ENCODE results near the gene TSPAN19. TPM values are rescaled to one million over a fixed set of nuclear protein-coding genes. Genes with fewer than 3 reads are reported as not detected.

The TSPAN19 gene
- total RNA-seq (2014; rRNA removed) = not detected in 2 replicates
- percentile 21 among the genes with signal in this experiment for Bru-seq, nascent RNA
- percentile 10 among the genes with signal in this experiment for BruChase-seq, experiment 1, labeled RNA remaining after a 6-hour chase
- percentile 22 among the genes with signal in this experiment for BruChase-seq, experiment 2, labeled RNA remaining after a 2-hour chase
- long read RNA-seq, partial matches to known transcripts = 0 of 1 reads
- long read RNA-seq, other reads (novel, unspliced or antisense) = 0 of 1 reads

DNA sequence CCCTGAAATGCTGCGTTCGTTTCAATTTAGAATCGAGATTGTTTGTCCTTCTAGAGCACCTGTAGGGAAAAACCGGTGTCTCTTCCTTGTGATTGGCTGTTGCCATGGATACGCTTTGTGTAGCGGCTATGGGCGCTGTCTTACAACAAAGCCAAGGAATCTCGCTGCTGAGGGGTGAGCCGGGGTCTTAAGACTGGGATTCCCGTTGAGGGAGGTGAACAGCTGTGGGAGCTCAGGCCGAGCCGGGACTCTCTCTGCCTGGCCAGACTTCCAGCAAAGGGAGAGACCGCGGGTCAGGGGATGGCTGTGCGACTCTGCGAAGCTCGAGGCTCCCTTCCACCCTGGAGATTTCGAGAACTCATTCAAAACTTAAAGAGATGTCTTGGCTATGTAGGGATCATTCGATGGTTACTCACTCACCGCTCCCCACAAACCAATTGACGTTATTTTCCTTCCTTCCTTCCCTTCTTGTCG, at the start of gene TSPAN19, which contains the start of gene LRRIQ1:
Gene TSPAN19, minus strand, starts transcription at position 44 of the 474 bp plus-strand sequence. CDS start 6,331 bp downstream, outside the sequence.
Gene LRRIQ1, plus strand, starts transcription at position 118 of the 474 bp plus-strand sequence. CDS start 1,826 bp downstream, outside the sequence.
- POLR2A ChIA-PET (ENCODE audit: unreplicated experiment) = no interaction called here
- peak; percentile 94 for ATAC-seq
- no TSS peak for BruUV-seq (replicated peaks)

DNA sequence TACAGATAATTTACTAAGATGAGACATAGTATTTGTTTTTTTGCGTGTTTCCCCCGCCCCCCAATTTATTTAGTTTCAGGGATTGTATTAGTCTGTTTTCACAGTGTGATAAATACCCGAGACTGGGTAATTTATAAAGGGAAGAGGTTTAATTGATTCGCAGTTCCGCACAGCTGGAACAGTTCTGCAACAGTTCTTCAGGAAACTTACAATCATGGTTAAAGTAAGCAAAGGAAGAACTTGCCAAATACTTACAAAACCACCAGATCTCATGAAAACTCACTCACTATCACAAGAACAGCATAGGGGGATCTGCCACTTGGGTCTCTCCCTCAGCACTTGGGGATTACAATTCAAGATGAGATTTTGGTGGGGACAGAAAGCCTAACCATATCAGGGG, 49.0 kb upstream of the TSPAN19 start:
- ChIA-PET CTCF (no interaction called here), POLR2A (ENCODE audit: unreplicated experiment) (no interaction called here)
- H3K4me1 ChIP-seq (ENCODE audit: insufficient read depth, low read length) = no peaks in the 10 kb centered on the region
- H3K9me2 ChIP-seq (replicated peaks; ENCODE audit: low read length) = no peaks in the 10 kb centered on the region
- TF ChIP-seq EZH2phosphoT487 (IDR thresholded peaks at IDR 0.05; ENCODE audit: borderline replicate concordance, low read length) = no peak
- TF ChIP-seq, protein P1, sequence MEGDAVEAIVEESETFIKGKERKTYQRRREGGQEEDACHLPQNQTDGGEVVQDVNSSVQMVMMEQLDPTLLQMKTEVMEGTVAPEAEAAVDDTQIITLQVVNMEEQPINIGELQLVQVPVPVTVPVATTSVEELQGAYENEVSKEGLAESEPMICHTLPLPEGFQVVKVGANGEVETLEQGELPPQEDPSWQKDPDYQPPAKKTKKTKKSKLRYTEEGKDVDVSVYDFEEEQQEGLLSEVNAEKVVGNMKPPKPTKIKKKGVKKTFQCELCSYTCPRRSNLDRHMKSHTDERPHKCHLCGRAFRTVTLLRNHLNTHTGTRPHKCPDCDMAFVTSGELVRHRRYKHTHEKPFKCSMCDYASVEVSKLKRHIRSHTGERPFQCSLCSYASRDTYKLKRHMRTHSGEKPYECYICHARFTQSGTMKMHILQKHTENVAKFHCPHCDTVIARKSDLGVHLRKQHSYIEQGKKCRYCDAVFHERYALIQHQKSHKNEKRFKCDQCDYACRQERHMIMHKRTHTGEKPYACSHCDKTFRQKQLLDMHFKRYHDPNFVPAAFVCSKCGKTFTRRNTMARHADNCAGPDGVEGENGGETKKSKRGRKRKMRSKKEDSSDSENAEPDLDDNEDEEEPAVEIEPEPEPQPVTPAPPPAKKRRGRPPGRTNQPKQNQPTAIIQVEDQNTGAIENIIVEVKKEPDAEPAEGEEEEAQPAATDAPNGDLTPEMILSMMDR (conservative IDR thresholded peaks at IDR 0.05; ENCODE audit: low read depth, low read length) = no peak
- no peak for TF ChIP-seq EZH2 (IDR thresholded peaks at IDR 0.05; ENCODE audit: low read length, unreplicated experiment)
- no peaks in the 10 kb centered on the region for H3F3A ChIP-seq (ENCODE audit: low read length, unreplicated experiment)
- intact Hi-C loops (cut with micrococcal nuclease) = no loop called here
- no peaks in the 10 kb centered on the region for H3K79me2 ChIP-seq (ENCODE audit: low read length)
- no peak overlapping the region for H2AFZ ChIP-seq (ENCODE audit: low read length)
- no peak overlapping the region for H3K27ac ChIP-seq (ENCODE audit: low read length)
- DNase-seq = no peak
- no peak for ATAC-seq
- no peak overlapping the region for H3K4me2 ChIP-seq (ENCODE audit: low read length)
- H3K27me3 ChIP-seq (ENCODE audit: low read length) = no peaks in the 10 kb centered on the region
- no peak overlapping the region for H3K4me3 ChIP-seq (ENCODE audit: low read length)
- no TSS peak for BruUV-seq (replicated peaks)
- no peaks in the 10 kb centered on the region for H3K9me3 ChIP-seq (ENCODE audit: low read length)
- no peaks in the 10 kb centered on the region for H4K20me1 ChIP-seq (ENCODE audit: low read length)
- no peaks in the 10 kb centered on the region for H3K36me3 ChIP-seq (ENCODE audit: low read depth, low read length)
- no peak overlapping the region for H3K9ac ChIP-seq (ENCODE audit: low read length)

More for the DNA sequence above, at the start of gene TSPAN19, which contains the start of gene LRRIQ1:
- Histone ChIP-seq H3K9ac (ENCODE audit: low read length) (peak within 1 kb of the TSS; percentile 48), H2AFZ (ENCODE audit: low read length) (peak within 1 kb of the TSS; percentile 100), H3K27me3 (ENCODE audit: low read length) (no peaks in the 10 kb centered on the region; the same call in 1 of the 2 replicates), H3K4me3 (ENCODE audit: low read length) (peak within 1 kb of the TSS; percentile 93), H3K36me3 (ENCODE audit: low read depth, low read length) (no peaks in the 10 kb centered on the region), H3K9me3 (ENCODE audit: low read length) (no peaks in the 10 kb centered on the region), H3F3A (ENCODE audit: low read length, unreplicated experiment) (no peaks in the 10 kb centered on the region), H3K4me2 (ENCODE audit: low read length) (peak within 1 kb of the TSS; percentile 95), H3K79me2 (ENCODE audit: low read length) (no peaks in the 10 kb centered on the region), H3K27ac (ENCODE audit: low read length) (no peak within 1 kb of the TSS), H4K20me1 (ENCODE audit: low read length) (no peaks in the 10 kb centered on the region), H3K9me2 (replicated peaks; ENCODE audit: low read length) (no peaks in the 10 kb centered on the region), H3K4me1 (ENCODE audit: insufficient read depth, low read length) (peaks cover 4% of the 10 kb centered on the region)
- no peak for TF ChIP-seq EZH2 (IDR thresholded peaks at IDR 0.05; ENCODE audit: low read length, unreplicated experiment)
- TF ChIP-seq, protein P1 (conservative IDR thresholded peaks at IDR 0.05; ENCODE audit: low read depth, low read length) = no peak
- no peak for TF ChIP-seq EZH2phosphoT487 (IDR thresholded peaks at IDR 0.05; ENCODE audit: borderline replicate concordance, low read length)
- DNase-seq = peak; percentile 89
- intact Hi-C loops (cut with micrococcal nuclease) = no loop called here
- CTCF ChIA-PET = interaction anchor here (0.5 to 0.6 kb wide), 2 partner anchors 114 to 180 kb away, joined by 3 read pairs; no protein-coding TSS in a partner anchor
